ENCODE data around the gene ATG13.
A peak's percentile ranks its signal among the peaks of the same experiment; 100 is the strongest.

Gene ATG13

GRCh38 chr11:46607516-46607915 is 9.8 kb upstream of the ATG13 start:
- no peak for DNase-seq (ENCODE audit: low spot score)

DNA sequence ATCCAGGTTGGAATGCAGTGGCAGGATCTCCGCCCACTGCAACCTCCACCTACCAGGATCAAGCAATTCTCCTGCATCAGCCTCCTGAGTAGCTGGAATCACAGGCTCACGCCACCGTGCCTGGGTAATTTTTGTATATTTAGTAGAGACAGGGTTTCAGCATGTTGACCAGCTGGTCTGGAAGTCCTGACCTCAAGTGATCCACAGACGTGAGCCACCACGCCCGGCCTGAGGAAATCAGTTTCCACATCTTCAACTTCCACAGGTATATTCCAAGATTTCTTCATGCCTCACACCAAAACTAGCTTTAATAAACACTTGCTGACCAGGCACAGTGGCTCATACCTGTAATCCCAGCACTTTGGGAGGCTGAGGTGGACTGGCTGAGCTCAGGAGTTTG is 8.0 kb upstream of the ATG13 start:
- DNase-seq (ENCODE audit: low spot score) = no peak

DNA sequence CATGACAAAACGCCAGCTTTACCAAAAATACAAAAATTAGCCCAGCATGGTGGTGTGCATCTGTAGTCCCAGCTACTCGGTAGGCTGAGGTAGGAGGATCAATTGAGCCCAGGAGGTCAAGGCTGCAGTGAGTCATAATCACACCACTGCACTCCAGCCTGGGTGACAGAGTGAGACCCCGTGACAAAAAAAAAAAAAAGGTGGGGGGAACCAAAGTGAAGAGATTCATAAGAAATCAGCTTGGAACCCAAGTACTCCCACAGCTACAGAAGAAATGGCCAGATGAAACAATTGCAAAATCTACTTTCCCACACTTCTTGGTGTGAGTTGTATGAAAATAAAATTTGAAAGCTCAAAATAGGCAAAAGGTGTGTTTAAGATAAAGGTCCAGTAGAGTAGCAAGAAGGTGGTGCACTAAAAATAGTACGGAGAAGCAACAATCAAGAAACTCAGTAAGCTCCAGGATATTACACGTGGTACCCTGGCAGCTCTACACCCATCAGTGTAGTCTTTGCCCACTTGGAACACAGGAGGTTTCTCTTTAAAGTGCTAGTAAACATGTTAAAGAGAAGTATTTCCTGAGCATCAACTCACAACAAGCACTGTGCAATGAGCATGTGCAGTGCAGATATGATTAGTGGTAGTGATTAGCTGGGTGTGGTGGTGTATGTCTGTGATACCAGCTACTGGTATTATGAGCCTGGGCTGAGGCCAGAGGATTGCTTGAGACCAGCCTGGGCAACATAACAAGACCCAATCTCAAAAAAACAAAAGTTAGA is 5.6 kb upstream of the ATG13 start:
- no peak for DNase-seq (ENCODE audit: low spot score)

DNA sequence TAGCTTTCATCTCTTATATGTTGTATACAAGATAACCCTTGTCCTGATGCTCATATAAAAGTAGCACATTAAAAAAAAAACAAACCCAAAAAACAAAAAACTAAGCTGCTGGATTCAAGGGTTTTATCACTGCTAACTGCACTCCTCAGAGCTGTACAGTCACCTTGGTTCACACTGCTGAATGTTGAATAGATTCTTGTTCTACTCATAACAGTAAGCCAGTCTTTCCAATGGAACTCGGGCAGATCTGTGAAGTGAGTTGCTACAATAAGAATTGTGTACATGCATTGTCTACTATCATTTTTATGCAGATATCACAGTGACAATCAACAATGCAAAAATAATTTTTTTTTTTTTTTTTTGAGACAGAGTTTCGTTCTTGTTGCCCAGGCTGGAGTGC is 5.0 kb upstream of the ATG13 start:
- no peak for DNase-seq (ENCODE audit: low spot score)

- DNase-seq (ENCODE audit: low spot score) = peak; percentile 67
Measured at GRCh38 chr11:46615756-46616155, 1.6 kb upstream of the ATG13 start.

GRCh38 chr11:46616551-46617133 is 711 bp upstream of the ATG13 start:
- peak; percentile 50 for DNase-seq (ENCODE audit: low spot score)

DNA sequence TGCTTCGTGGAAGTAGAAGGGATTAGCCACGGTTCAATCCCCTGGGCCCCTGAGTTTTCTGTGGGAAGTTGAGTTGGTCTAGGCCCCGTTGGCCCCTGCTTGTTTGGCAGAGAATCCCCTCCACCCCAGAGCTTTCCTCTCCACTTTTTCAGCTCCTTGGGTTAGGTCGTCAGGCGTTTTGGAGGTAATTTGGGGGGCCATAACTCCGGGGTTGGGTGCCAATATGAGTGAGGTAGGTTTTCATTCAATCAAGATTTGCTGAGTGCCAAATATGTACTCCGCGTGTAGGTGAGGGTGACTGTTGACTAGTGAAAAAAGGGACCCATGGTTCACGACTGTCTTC is 590 bp downstream of the ATG13 start:
- DNase-seq (ENCODE audit: low spot score) = no peak

DNA sequence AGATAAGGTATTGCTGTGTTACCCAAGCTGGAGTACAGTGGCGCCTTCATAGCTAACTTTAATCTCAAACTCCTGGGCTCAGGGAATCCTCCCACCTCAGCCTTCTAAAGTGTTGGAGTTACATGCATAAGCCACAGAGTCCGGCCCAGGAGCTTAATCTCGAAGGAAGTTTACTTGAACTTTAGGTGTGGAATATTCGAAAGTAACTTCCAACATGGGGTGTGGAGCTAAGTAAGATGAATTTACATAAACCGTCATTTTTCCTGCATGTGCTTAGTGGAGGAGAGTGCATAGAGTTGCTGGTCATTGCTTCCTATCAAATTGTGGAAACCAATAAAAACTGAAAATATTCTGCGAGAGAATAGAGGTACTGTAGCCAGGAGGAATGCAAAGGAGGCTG is 1.5 kb downstream of the ATG13 start:
- no peak for DNase-seq (ENCODE audit: low spot score)

DNA sequence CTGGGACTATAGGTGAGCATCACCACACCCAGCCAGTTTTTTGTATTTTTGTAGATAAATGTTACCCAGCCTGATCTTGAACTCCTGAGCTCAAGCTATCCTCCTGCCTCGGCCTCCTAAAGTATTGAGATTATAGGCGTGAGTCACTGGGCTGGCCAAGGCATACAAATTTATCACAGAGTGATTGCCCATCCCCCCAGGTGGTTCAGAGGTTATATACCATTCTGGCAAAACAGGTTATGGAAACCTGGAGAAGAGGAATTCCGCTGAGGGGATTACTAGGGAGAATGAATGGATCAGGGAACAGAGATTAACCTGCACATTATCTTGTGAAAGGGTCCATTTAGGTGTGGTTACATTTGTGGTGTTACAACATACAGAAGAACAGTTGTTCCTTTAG is 8.1 kb downstream of the ATG13 start:
- DNase-seq (ENCODE audit: low spot score) = no peak

DNA sequence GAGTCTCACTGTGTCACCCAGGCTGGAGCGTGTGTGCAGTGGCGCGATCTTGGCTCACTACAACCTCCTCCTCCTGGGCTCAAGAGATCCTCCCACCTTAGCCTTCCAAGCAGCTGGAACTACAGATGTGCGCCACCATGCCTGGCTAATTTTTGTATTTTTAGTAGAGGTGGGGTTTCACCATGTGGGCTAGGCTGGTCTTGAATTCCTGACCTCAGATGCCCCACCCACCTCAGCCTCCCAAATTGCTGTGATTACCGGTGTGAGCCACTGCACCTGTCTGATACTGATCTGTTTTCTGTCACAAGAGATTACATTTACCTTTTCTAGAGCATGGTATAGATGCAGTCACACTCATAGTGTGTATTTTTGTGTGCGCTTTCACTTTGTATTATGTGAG is 11.6 kb downstream of the ATG13 start:
- no peak for DNase-seq (ENCODE audit: low spot score)

GRCh38 chr11:46630237-46630636 is 12.9 kb downstream of the ATG13 start:
- no peak for DNase-seq (ENCODE audit: low spot score)

- no peak for DNase-seq (ENCODE audit: low spot score)
Measured at GRCh38 chr11:46631676-46632075, 14.3 kb downstream of the ATG13 start.

GRCh38 chr11:46632502-46632901 is 15.1 kb downstream of the ATG13 start:
- no peak for DNase-seq (ENCODE audit: low spot score)

DNA sequence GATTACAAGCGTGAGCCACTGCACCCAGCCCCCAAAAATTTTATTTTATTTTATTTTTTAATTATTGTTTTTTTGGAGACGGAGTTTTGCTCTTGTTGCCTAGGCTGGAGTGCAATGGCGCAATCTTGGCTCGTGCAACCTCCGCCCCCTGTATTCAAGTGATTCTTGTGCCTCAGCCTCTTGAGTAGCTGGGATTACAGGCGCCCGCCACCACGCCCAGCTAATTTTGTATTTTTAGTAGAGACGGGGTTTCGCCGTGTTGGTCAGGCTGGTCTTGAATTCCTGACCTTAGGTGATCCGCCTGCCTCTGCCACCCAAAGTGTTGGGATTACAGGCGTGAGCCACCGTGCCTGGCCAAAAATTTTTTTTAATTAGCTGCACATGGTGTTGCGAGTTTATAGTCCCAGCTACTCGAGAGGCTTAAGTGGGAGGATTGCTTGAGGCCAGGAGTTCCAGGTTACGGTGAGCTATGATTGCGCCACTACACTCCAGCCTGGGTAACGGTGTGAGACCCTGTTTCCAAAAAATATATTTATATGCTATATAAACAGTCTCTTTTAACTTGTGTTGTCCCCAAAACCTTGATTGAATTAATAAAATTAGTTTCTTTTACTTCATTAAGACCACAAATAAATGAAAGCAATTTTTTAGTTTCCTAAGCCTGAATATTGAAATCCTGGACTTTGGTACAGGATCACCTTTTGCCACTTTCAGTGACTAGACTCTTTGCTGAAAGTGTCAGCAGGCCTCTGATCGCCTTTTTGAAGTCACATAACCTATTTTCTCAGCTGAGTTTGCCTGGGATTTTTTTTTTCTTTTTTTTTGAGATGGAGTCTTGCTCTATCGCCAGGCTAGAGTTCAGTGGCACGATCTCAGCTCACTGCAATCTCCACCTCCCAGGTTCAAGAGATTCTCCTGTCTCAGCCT is 16.2 kb downstream of the ATG13 start:
- DNase-seq (ENCODE audit: low spot score) = no peak

- no peak for DNase-seq (ENCODE audit: low spot score)
Measured at GRCh38 chr11:46635557-46636139, 18.3 kb downstream of the ATG13 start.

DNA sequence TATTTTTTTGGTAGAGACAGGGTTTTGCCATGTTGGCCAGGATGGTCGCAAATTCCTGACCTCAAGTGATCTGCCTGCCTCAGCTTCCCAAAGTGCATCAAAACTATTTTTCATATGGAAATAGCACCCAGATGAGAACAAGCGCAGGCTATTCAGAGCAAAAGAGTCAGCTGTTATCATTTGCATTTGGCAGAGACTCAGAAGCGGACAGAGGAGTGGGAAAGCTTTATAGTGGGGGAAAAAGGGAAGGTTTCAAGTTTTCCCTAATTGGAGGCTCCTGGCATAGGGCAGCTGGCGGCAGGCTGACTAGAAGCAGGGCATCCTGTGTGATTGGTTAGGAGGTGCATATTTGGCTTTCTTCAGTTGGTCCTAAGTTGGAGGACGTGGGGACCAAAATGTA is 20.2 kb downstream of the ATG13 start:
- no peak for DNase-seq (ENCODE audit: low spot score)

- no peak for DNase-seq (ENCODE audit: low spot score)
Measured at GRCh38 chr11:46639197-46639839, 22.0 kb downstream of the ATG13 start.

GRCh38 chr11:46640036-46640788 is 22.9 kb downstream of the ATG13 start:
- peak; percentile 6 for DNase-seq (ENCODE audit: low spot score)

DNA sequence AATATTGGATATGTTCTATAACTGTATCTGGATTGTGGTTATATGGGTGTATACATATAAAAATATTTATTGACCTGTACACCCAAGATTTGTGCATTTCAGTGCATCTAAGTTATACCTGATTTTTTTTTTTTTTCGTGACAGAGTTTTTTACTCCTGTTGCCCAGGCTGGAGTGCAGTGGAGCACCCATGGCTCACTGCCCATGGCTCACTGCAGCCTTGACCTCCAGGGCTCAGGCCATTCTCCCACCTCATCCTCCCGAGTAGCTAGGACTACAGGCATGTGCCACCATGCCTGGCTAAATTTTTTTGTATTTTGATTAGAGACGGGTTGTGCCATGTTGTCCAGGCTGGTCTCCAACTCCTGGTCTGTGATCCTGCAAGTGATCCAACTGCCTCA is 24.3 kb downstream of the ATG13 start:
- no peak for DNase-seq (ENCODE audit: low spot score)

DNA sequence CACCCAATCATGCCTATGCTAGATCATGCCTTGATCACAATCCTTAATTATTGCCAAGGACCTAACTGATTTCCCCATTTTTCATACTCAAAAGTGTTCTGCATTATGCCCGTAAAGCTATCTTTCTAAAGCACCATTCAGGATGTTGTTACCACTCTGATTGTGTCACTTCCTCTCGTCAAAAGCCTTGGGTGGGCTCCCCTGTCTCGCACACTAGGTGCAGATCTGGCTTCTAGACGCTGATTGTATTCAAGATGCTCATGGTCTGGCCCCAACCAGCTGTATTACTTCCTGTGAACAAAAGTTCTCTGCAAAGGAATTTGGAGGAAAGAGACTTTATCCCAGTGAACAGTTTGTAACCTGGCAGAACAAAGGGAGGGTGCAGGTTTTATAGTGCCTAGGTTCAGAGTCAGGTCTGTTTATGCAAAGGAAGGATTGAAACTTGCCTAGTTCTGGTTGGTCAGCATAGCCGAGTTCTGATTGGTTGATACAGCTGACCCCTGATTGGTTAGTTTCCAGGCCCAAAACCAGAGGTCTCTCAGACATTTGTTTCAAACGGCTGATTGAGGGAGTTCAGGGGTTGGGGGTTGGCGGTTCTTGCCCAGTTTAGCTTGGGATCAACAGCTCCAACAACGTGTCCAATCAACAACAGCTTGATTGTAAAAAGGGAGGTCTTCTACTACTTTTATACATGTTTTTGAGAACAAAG is 25.4 kb downstream of the ATG13 start:
- no peak for DNase-seq (ENCODE audit: low spot score)

DNA sequence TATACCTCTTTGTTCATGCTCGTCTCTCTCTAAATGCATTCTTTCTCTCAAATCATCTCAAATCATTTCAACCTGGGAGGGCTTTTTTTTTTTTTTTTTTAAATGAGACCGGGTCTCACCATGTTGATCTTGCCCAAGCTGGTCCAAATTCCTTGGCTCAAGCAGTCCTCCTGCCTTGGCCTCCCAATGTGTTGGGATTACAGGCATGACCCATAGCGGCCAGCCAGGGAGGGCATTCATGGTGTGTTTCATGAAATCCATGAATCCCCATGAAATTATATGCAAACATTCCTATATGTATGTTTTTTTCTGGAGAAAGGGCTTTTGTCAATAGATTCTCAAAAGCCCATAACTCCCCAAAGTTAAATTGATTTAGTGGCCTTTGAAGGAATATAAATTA is 26.2 kb downstream of the ATG13 start:
- no peak for DNase-seq (ENCODE audit: low spot score)

Measured in kidney tubule cell (primary cell).